IMR-90 (cell line): ENCODE results near the gene MDM1. TPM values are rescaled to one million over a fixed set of nuclear protein-coding genes. Genes with fewer than 3 reads are reported as not detected.

Experiments
- ATAC-seq: fragments of 200-7000 bp; cut with Tn5 transposase; 2 replicates; pipeline ENCODE4 v1.9.1; 2020; ENCODE audit warnings: low read depth, mild to moderate bottlenecking, moderate library complexity
- BruUV-seq: library from RNA; stranded (reverse); fragments of 400-500 nt; replicated peaks from 2 replicates; lab custom pipeline; 2021; lab: Mats Ljungman, UMichigan
- CTCF ChIA-PET: fragments of 300-600 bp; formaldehyde crosslinking; extraction: SDS; loops from one replicate; lab custom pipeline; 2021; ENCODE audit warnings: antibody characterized with exemption; lab: Yijun Ruan, JAX
- POLR2A ChIA-PET: fragments of 300-600 bp; sonication (Branson Sonifier 250); formaldehyde crosslinking; loops from one replicate; lab custom pipeline; 2022; ENCODE audit warnings: antibody characterized with exemption; ENCODE audit not compliant: unreplicated experiment; lab: Charles Lee
- DNase-seq: peaks from one replicate; pipeline ENCODE4 v3.0.0; 2013
- H2AFZ ChIP-seq: replicated peaks from 2 replicates; pipeline ENCODE3; 2013; ENCODE audit warnings: low read length, mild to moderate bottlenecking; ENCODE audit not compliant: poor library complexity
- H2AK5ac ChIP-seq: 2 replicates; pipeline ENCODE4 v1.6.1; 2013; ENCODE audit warnings: low read depth, low read length, inconsistent platforms
- H2AK9ac ChIP-seq: replicated peaks from 2 replicates; pipeline ENCODE3; 2013; ENCODE audit warnings: mild to moderate bottlenecking, low read depth, low read length, moderate library complexity; ENCODE audit not compliant: poor library complexity
- H2BK120ac ChIP-seq: 2 replicates; pipeline ENCODE4 v1.6.1; 2013; ENCODE audit warnings: low read depth, low read length, inconsistent platforms
- H2BK15ac ChIP-seq: 3 replicates; pipeline ENCODE4 v1.6.1; 2013; ENCODE audit warnings: low read depth, low read length, inconsistent platforms
- H2BK20ac ChIP-seq: 2 replicates; pipeline ENCODE4 v1.6.1; 2013; ENCODE audit warnings: low read depth, mild to moderate bottlenecking, inconsistent platforms, low read length, moderate library complexity
- H2BK5ac ChIP-seq: 2 replicates; pipeline ENCODE4 v1.6.1; 2013; ENCODE audit warnings: mild to moderate bottlenecking, low read depth, low read length, inconsistent platforms; ENCODE audit not compliant: poor library complexity, severe bottlenecking
- H3K14ac ChIP-seq: replicated peaks from 2 replicates; pipeline ENCODE4 v1.6.1; 2013; ENCODE audit warnings: low read depth, low read length, inconsistent platforms
- H3K18ac ChIP-seq: 2 replicates; pipeline ENCODE4 v1.6.1; 2013; ENCODE audit warnings: low read depth, low read length, control low read depth
- H3K23ac ChIP-seq: 2 replicates; pipeline ENCODE4 v1.6.1; 2013; ENCODE audit warnings: low read depth, low read length, inconsistent platforms
- H3K27ac ChIP-seq: 2 replicates; pipeline ENCODE4 v1.5.1; 2013; ENCODE audit warnings: mild to moderate bottlenecking, control low read depth, low read length; ENCODE audit not compliant: insufficient read depth
- H3K27me3 ChIP-seq: 2 replicates; pipeline ENCODE4 v1.6.1; 2013; ENCODE audit warnings: low read length; ENCODE audit not compliant: control insufficient read depth, insufficient read depth
- H3K36me3 ChIP-seq: 2 replicates; pipeline ENCODE4 v1.6.1; 2013; ENCODE audit warnings: low read length, mixed read lengths; ENCODE audit not compliant: control insufficient read depth, insufficient read depth
- H3K4ac ChIP-seq: 2 replicates; pipeline ENCODE4 v1.6.1; 2013; ENCODE audit warnings: low read depth, low read length, inconsistent platforms
- H3K4me1 ChIP-seq: 2 replicates; pipeline ENCODE4 v1.6.1; 2013; ENCODE audit warnings: low read length, mixed read lengths; ENCODE audit not compliant: control insufficient read depth, insufficient read depth
- H3K4me2 ChIP-seq: 2 replicates; pipeline ENCODE4 v1.6.1; 2013; ENCODE audit warnings: low read depth, mild to moderate bottlenecking, control low read depth, low read length, moderate library complexity
- H3K4me3 ChIP-seq: 2 replicates; pipeline ENCODE4 v1.5.1; 2013; ENCODE audit warnings: low read depth, mild to moderate bottlenecking, control low read depth, low read length, moderate library complexity; ENCODE audit not compliant: insufficient read depth
- H3K56ac ChIP-seq: 2 replicates; pipeline ENCODE4 v1.6.1; 2013; ENCODE audit warnings: low read length, inconsistent platforms; ENCODE audit not compliant: insufficient read depth; ENCODE audit errors: extremely low read depth
- H3K79me1 ChIP-seq, 2 experiments: 2 replicates each; pipeline ENCODE4 v1.6.1; 2013; ENCODE audit warnings: low read length in 2 of 2, inconsistent platforms in 1 of 2, low read depth in 1 of 2
- H3K9ac ChIP-seq: 2 replicates; pipeline ENCODE4 v1.6.1; 2013; ENCODE audit warnings: low read depth, low read length, control low read depth
- H3K9me1 ChIP-seq: 2 replicates; pipeline ENCODE4 v1.6.1; 2013; ENCODE audit warnings: low read length, inconsistent platforms; ENCODE audit not compliant: insufficient read depth
- H3K9me3 ChIP-seq: 2 replicates; pipeline ENCODE4 v1.6.1; 2013; ENCODE audit warnings: low read length; ENCODE audit not compliant: control insufficient read depth, insufficient read depth
- H4K20me1 ChIP-seq: 2 replicates; pipeline ENCODE4 v1.6.1; 2013; ENCODE audit warnings: low read length, inconsistent platforms; ENCODE audit not compliant: insufficient read depth
- H4K5ac ChIP-seq: 2 replicates; pipeline ENCODE4 v1.6.1; 2013; ENCODE audit warnings: mild to moderate bottlenecking, low read depth, low read length, control low read depth
- H4K8ac ChIP-seq, 2 experiments: 2 replicates each; pipeline ENCODE4 v1.6.1; 2013; ENCODE audit warnings: low read depth in 2 of 2, low read length in 2 of 2, control low read depth in 1 of 2, inconsistent platforms in 1 of 2
- H4K91ac ChIP-seq: 2 replicates; pipeline ENCODE4 v1.6.1; 2013; ENCODE audit warnings: low read depth, low read length, inconsistent platforms; ENCODE audit not compliant: insufficient read depth
- CEBPB ChIP-seq: IDR thresholded peaks from 2 replicates; pipeline ENCODE4 v1.6.1; 2012; ENCODE audit warnings: low read depth, low read length, improper control_type of control experiment
- CHD1 ChIP-seq: IDR thresholded peaks from 2 replicates; pipeline ENCODE4 v1.6.1; 2012; ENCODE audit warnings: low read depth, low read length, improper control_type of control experiment
- CTCF ChIP-seq: conservative IDR thresholded peaks from 2 replicates; pipeline ENCODE4 v1.5.1; 2012; ENCODE audit warnings: mild to moderate bottlenecking, low read depth, low read length, improper control_type of control experiment
- ELK1 ChIP-seq: fragments of 150-350 bp; IDR thresholded peaks from 2 replicates; pipeline ENCODE4 v1.6.1; 2016; ENCODE audit warnings: low read depth, mild to moderate bottlenecking, low read length, moderate library complexity, borderline replicate concordance
- MXI1 ChIP-seq: IDR thresholded peaks from 2 replicates; pipeline ENCODE4 v1.6.1; 2012; ENCODE audit warnings: low read depth, mild to moderate bottlenecking, low read length, moderate library complexity, borderline replicate concordance
- POLR2A ChIP-seq: IDR thresholded peaks from 2 replicates; pipeline ENCODE4 v1.6.1; 2012; ENCODE audit warnings: mild to moderate bottlenecking, low read depth, low read length
- RAD21 ChIP-seq: IDR thresholded peaks from 2 replicates; pipeline ENCODE4 v1.6.1; 2012; ENCODE audit warnings: low read length, improper control_type of control experiment
- RFX5 ChIP-seq: IDR thresholded peaks from 2 replicates; pipeline ENCODE4 v1.8.0; 2012; ENCODE audit warnings: low read depth, mild to moderate bottlenecking, low read length, moderate library complexity
- WGBS, 2 experiments: methylation state at CpG; one replicate each; pipeline versions ENCODE4 v1.1.5 to v1.1.7; 2013; ENCODE audit warnings: missing lambda C conversion rate in 2 of 2; ENCODE audit not compliant: insufficient read length in 1 of 2; ENCODE audit errors: extremely low coverage in 2 of 2; 5-methylcytosine and 5-hydroxymethylcytosine counted together
- dilution Hi-C: fragments of 300-500 bp; cut with HindIII; formaldehyde crosslinking; loops from one replicate; pipeline ENCODE4 v1.14.3; 2018; ENCODE audit warnings: low sequenced_read_pairs; ENCODE audit not compliant: unreplicated experiment
- in situ Hi-C: fragments of 300-500 bp; cut with MboI; formaldehyde crosslinking; loops from 3 replicates; pipeline ENCODE4 v1.14.3; 2019; ENCODE audit warnings: low sequenced_read_pairs, inconsistent platforms, mixed read lengths
- intact Hi-C: fragments of 100-400 bp; cut with micrococcal nuclease; formaldehyde crosslinking; loops from 2 replicates; pipeline ENCODE4 v1.10.0; 2022
- polyA plus RNA-seq, 3 experiments: library from polyadenylated mRNA; depleted of rRNA; stranded (reverse); fragments of >200 nt; gene quantifications; 2 replicates each; pipeline ENCODE4 v1.2.3, GENCODE V29; 2012; ENCODE audit warnings: low replicate concordance in 1 of 3
- total RNA-seq: library from RNA; depleted of rRNA; stranded (reverse); fragments of >200 nt; gene quantifications from 2 replicates; pipeline ENCODE4 v1.2.3, GENCODE V29; 2012

Gene MDM1
- total and polyA plus RNA-seq, 2 of the 4 experiments (the other 2 are of a cell fraction), result 5.6 to 5.7 TPM

- CTCF ChIA-PET, result no interaction called here
- Histone ChIP-seq H3K27ac (no peak overlapping the region), H2BK15ac (no peak overlapping the region), H2AK5ac (no peak overlapping the region), H3K14ac (no peak overlapping the region), H3K4me1 (peaks cover 2% of the 10 kb centered on the region), H2BK20ac (no peak overlapping the region), H2AFZ (no peak overlapping the region), H2BK120ac (no peak overlapping the region), H3K4me2 (no peak overlapping the region), H3K18ac (no peak overlapping the region), H3K9me3 (no peaks in the 10 kb centered on the region), H4K20me1 (no peaks in the 10 kb centered on the region), H4K91ac (no peak overlapping the region), H3K9ac (no peak overlapping the region), H3K9me1 (no peaks in the 10 kb centered on the region), H4K8ac (no peak overlapping the region), H3K79me1 (peaks cover 7 to 13% of the 10 kb centered on the region in 2 experiments), H3K36me3 (peaks cover 2% of the 10 kb centered on the region), H3K23ac (no peak overlapping the region), H3K4me3 (no peak overlapping the region), H3K27me3 (no peaks in the 10 kb centered on the region), H4K5ac (no peak overlapping the region), H2BK5ac (no peak overlapping the region), H3K4ac (no peak overlapping the region), H3K56ac (no peak overlapping the region), H2AK9ac (no peak overlapping the region)
- dilution Hi-C loops, result no loop called here
- DNase-seq (no peak), ATAC-seq (no peak)
- WGBS, 2 experiments, result no CpG with 5 or more reads among the region's 3 CpGs
- TF ChIP-seq CEBPB (no peak), RAD21 (no peak), RFX5 (no peak), CTCF (no peak), CHD1 (no peak), POLR2A (no peak), MXI1 (no peak), ELK1 (no peak)
- in situ Hi-C loops, result loop anchor here (10.0 kb wide), 1 partner anchor 283 kb away; no protein-coding TSS in a partner anchor
- no TSS peak for BruUV-seq
- intact Hi-C loops, result no loop called here
- POLR2A ChIA-PET, result no interaction called here
Observed at GRCh38 chr12:68327896-68328295, 4.3 kb downstream of the MDM1 start.
